ENCODE data around the gene TSPY2.
"Not testable (repeated sequence)": the region's sequence is repeated elsewhere in the genome, so short reads cannot be mapped to it uniquely, and the experiment has no call there.

The TSPY2 gene, protein sequence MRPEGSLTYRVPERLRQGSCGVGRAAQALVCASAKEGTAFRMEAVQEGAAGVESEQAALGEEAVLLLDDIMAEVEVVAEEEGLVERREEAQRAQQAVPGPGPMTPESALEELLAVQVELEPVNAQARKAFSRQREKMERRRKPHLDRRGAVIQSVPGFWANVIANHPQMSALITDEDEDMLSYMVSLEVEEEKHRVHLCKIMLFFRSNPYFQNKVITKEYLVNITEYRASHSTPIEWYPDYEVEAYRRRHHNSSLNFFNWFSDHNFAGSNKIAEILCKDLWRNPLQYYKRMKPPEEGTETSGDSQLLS

GRCh38 chrY:6245923-6246322, at the start of gene TSPY2:
TSPY2 (plus strand) TSS chrY:6246223; CDS start chrY:6246269, 46 bp downstream.
- DNase-seq: not testable (repeated sequence)

GRCh38 chrY:6209565-6209964, 36.5 kb upstream of the TSPY2 start:
- DNase-seq: not testable (repeated sequence)

DNA sequence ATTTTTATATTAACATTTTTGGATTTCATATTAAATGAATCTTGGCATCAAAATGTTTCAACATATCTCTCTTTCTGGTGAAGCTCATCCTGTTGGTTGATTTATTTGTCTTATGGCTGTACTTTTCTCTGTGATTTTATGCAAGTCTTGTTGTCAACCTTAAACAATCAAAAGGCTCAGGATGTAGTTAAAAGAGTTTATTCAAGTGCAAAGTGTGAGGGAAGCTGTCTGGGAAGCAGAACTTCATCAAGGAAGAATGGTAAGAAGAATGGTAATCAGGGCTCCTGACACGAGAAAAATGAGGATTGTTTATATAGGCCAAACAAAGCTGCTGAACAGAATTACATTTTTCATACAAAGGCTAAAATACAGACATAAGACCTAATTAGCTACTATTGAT, 29.0 kb upstream of the TSPY2 start:
- not testable (repeated sequence) for DNase-seq

GRCh38 chrY:6269839-6270238, 23.8 kb downstream of the TSPY2 start:
- not testable (repeated sequence) for DNase-seq

Measured in NCI-H2081 treated with DMSO at 0.1 percent for 48 hours (cell line).